Ascending aorta (tissue), 2 donors: ENCODE results near the gene MIER2. TPM values are rescaled to one million over a fixed set of nuclear protein-coding genes. Genes with fewer than 3 reads are reported as not detected.
A peak's percentile ranks its signal among the peaks of the same experiment; 100 is the strongest.

Experiments used
- DNase-seq, 2 donors: peaks; one replicate each; pipeline ENCODE4 v3.0.0-alpha.2; 2019; ENCODE audit warnings: low spot score in 2 of 2
- H3K27ac ChIP-seq, 2 donors: fragments of 200-600 bp; sonication (generic); one replicate each; pipeline ENCODE4 v1.5.1; 2016 to 2017; ENCODE audit warnings: mild to moderate bottlenecking in 1 of 2
- H3K27me3 ChIP-seq: fragments of 200-600 bp; sonication (generic); one replicate; pipeline ENCODE4 v1.5.1; 2017
- H3K36me3 ChIP-seq, 2 donors: fragments of 200-600 bp; sonication (generic); one replicate each; pipeline ENCODE4 v1.5.1; 2016
- H3K4me1 ChIP-seq, 2 donors: fragments of 200-600 bp; sonication (generic); one replicate each; pipeline ENCODE4 v1.5.1; 2016 to 2017; ENCODE audit warnings: mild to moderate bottlenecking in 1 of 2
- H3K4me3 ChIP-seq, 2 donors: fragments of 200-600 bp; sonication (generic); one replicate each; pipeline ENCODE4 v1.5.1; 2016 to 2017; ENCODE audit warnings: mild to moderate bottlenecking in 1 of 2
- H3K9me3 ChIP-seq, 2 donors: fragments of 200-600 bp; sonication (generic); one replicate each; pipeline ENCODE4 v1.5.1; 2016
- CTCF ChIP-seq, 3 experiments: fragments of 200-600 bp in 2 of 3; fragments of 450-650 bp in 1 of 3; sonication (generic) in 2 of 3; IDR thresholded peaks; one replicate each; pipeline ENCODE4 v1.5.1; 2016 to 2019; ENCODE audit warnings: antibody characterized with exemption in 3 of 3, mild to moderate bottlenecking in 1 of 3, moderate library complexity in 1 of 3
- intact Hi-C: fragments of 100-400 bp; cut with DNase I; formaldehyde crosslinking; loops from one replicate; pipeline ENCODE4 v1.15.1; 2023
- total RNA-seq: library from RNA; depleted of rRNA; stranded (reverse); fragments of >200 nt; gene quantifications from one replicate; pipeline ENCODE4 v1.1.0, GENCODE V29; 2016

Gene MIER2
- total RNA-seq, 1 donor from 2014 or later = 128 TPM

DNA sequence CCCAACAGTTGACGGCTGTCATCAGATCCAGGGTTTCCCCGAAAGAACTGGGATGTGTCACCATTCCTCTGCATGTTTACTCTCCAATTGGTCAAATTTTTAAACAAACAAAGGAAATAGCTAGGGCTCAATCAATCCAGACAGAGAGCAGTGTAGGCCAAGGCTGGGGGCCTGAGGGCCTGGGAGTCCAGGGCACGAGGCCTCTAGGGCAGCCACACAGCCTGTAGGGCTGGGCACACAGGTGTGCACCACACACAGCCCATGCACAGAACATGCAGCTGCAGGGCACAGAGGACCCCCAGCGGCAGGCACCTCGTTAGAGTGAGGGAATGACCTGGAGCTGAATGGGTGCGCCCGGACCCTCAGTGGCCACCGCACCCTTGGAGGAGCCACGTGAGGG is 9.5 kb downstream of the MIER2 start:
- H3K36me3 ChIP-seq = peaks cover 31 to 32% of the 10 kb centered on the region in 2 donors
- H3K27me3 ChIP-seq = no peaks in the 10 kb centered on the region
- H3K27ac ChIP-seq = no peak overlapping the region
- intact Hi-C loops = no loop called here
- H3K4me1 ChIP-seq = no peaks in the 10 kb centered on the region
- TF ChIP-seq CTCF (IDR thresholded peaks at IDR 0.05) = no peak
- no peaks in the 10 kb centered on the region for H3K9me3 ChIP-seq
- no peak for DNase-seq
- no peak overlapping the region for H3K4me3 ChIP-seq

DNA sequence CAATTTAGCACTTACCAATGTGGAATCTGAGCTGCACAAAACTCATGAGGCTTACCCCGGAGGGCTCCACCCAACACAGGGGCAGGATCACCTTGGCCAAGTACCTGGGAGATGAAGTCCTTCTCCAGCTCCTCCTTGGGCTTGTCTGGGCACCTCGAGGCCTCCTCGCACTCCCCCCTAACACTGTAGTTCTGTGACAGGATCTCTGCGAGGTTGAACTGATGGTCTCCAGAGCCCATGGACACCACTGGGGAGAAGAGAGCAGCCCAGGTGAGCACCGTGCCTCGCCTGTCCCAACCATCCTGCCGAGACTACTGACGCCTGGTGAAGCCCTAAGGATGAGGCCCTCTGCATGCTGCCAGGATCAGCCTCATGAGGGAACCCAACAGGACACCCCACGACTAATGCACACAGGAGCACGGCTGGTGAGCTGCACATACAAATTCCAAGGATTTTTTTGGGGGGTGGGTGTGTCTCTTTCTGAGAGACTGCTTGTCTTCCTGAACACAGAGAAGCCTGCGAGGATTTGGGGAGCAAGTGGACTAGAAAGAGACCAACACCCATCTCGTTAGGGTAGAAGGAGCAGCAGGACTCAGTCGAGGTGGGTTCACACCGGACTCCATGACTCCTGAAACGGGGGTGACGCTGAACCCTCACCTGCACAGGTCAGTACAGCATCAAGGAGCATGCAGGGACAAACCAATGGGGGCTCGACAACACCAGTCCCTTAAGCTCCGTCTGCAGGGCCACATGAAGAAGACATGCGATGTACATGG is 10.1 kb downstream of the MIER2 start:
- H3K4me3 ChIP-seq = no peak overlapping the region
- TF ChIP-seq CTCF (IDR thresholded peaks at IDR 0.05) = no peak
- intact Hi-C loops = no loop called here
- no peak for DNase-seq
- H3K9me3 ChIP-seq = no peaks in the 10 kb centered on the region
- peaks cover 36 to 38% of the 10 kb centered on the region in 2 donors for H3K36me3 ChIP-seq
- H3K27me3 ChIP-seq = no peaks in the 10 kb centered on the region
- H3K27ac ChIP-seq = no peak overlapping the region
- no peaks in the 10 kb centered on the region for H3K4me1 ChIP-seq

DNA sequence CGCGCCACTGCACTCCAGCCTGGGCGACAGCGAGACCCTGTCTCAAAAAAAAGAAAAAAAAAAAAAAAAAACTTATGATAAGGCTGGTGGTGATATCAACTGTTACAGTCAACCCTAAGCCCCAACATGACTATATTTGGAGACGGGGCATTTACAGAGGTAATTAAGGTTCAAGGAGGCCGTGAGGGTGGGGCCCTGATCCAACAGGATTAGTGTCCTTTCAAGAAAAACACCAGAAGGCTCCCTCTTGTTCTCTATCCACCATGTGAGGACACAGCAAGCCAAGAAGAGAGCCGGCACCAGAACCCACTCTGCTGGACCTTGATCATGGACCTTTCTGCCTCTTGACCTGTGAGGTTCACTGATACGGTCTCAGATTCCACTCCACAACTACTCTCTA is 14.1 kb downstream of the MIER2 start:
- H3K9me3 ChIP-seq = no peaks in the 10 kb centered on the region
- H3K4me3 ChIP-seq = no peak overlapping the region
- TF ChIP-seq CTCF (IDR thresholded peaks at IDR 0.05) = no peak
- peaks cover 67 to 78% of the 10 kb centered on the region in 2 donors for H3K36me3 ChIP-seq
- peak in 1 of 2 donors; percentile 21 for DNase-seq
- H3K27me3 ChIP-seq = no peaks in the 10 kb centered on the region
- no peaks in the 10 kb centered on the region for H3K4me1 ChIP-seq
- intact Hi-C loops = no loop called here
- H3K27ac ChIP-seq = no peak overlapping the region

GRCh38 chr19:329876-330275 is 14.7 kb downstream of the MIER2 start:
- Histone ChIP-seq H3K4me1 (no peaks in the 10 kb centered on the region), H3K27me3 (no peaks in the 10 kb centered on the region), H3K9me3 (no peaks in the 10 kb centered on the region), H3K4me3 (no peak overlapping the region), H3K36me3 (peaks cover 68 to 78% of the 10 kb centered on the region in 2 donors), H3K27ac (no peak overlapping the region)
- no peak for TF ChIP-seq CTCF (IDR thresholded peaks at IDR 0.05)
- intact Hi-C loops = no loop called here
- peak in 1 of 2 donors; percentile 22 for DNase-seq

DNA sequence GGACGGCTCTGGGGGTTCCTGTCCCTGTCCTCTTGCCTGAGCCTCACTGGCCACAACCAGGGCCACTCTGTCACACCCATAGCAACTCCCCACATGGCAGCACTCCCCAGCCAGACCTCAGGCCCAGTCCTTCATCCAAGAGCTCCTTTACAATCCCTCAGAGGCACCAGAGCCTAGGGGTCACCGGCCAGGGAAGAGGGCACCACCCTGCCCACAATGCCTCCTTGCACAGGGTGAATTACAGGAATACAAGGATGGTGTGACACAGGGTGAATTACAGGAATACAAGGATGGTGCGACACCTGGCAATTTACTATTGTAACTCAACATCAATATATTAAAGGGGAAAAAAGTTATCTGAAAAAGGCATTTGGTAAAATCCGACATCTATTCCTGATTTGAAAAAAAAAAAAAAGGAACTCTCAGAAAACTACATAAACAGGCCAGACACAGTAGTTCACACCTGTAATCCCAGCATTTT is 16.5 kb downstream of the MIER2 start:
- intact Hi-C loops = no loop called here
- peaks cover 71 to 80% of the 10 kb centered on the region in 2 donors for H3K36me3 ChIP-seq
- no peaks in the 10 kb centered on the region for H3K9me3 ChIP-seq
- TF ChIP-seq CTCF (IDR thresholded peaks at IDR 0.05) = no peak
- no peak overlapping the region for H3K4me3 ChIP-seq
- DNase-seq = no peak
- no peaks in the 10 kb centered on the region for H3K27me3 ChIP-seq
- no peak overlapping the region for H3K27ac ChIP-seq
- H3K4me1 ChIP-seq = no peaks in the 10 kb centered on the region
